Measurements from ENCODE around the gene CALHM6.

Gene CALHM6

DNA sequence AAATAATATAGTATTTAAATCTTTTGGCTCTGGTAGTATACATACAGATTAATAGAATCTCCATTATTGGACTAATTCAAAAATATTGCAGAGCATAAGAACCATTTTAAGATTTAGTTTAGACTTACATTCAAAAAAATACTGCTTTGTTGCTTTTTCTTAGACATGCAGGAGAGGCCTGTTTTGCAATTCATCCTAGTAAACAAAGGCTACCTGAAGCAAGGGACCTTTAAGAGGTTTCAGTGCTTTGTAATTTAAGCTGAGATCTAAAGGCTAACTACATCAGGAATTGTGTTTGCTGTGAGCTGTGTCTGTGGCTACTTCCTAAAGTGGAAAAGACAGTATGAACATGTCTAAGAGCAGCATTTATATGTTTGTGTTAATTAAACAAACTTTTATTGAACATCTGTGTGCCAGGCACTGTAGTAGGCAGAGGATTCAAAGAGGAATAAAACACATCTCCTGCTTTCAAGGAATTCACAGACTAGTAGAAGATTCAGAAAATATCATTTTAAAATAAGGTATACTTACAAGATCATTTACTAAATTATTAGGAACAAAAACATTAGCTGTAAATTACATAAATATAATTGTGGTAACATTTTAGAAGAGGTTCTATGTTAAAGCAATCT lies 29.1 kb upstream of the CALHM6 start:
- H3K27ac ChIP-seq (ENCODE audit: low read length): no peak overlapping the region
- no peak overlapping the region for H3K9ac ChIP-seq (ENCODE audit: low read length in 2 of 2)
- no peak overlapping the region for H3K4me3 ChIP-seq (ENCODE audit: low read length in 2 of 2)
- H3K9me3 ChIP-seq (ENCODE audit: control insufficient read depth in 2 of 2, low read length in 2 of 2): no peaks in the 10 kb centered on the region
- peaks cover 7 to 18% of the 10 kb centered on the region in 2 donors for H3K36me3 ChIP-seq (ENCODE audit: control insufficient read depth in 2 of 2, insufficient read depth in 2 of 2, low read length in 2 of 2)
- no peaks in the 10 kb centered on the region for H3K27me3 ChIP-seq (ENCODE audit: control insufficient read depth in 1 of 2, insufficient read depth in 2 of 2, low read length in 2 of 2)
- no peaks in the 10 kb centered on the region for H3K4me1 ChIP-seq (ENCODE audit: control insufficient read depth, insufficient read depth, low read length)

DNA sequence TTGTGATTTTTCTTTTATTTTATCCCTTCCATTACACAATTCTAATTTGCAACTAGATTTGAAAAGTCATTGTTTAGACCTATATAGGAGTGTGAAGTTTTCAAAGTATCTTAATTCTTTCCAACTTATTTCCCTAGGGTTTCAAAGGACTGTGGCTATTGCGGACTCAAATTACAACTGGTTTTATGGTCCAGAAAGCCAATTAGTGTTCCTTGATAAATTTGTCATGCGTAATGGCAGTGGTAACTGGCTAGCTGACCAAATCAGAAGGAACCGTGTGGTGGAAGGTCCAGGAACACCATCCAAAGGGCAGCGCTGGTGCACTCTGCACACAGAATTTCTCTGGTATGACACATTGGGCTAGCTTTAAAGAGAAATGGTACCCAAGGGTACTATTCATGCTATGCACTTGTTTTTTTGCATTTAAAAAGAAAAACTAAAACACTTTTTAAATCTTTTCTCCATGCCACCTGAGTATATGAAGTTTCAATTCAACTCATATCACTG lies 27.9 kb upstream of the CALHM6 start:
- Histone ChIP-seq H3K9ac (ENCODE audit: low read length in 2 of 2) (no peak overlapping the region), H3K36me3 (ENCODE audit: control insufficient read depth in 2 of 2, insufficient read depth in 2 of 2, low read length in 2 of 2) (peaks cover 7 to 18% of the 10 kb centered on the region in 2 donors), H3K4me1 (ENCODE audit: control insufficient read depth, insufficient read depth, low read length) (no peaks in the 10 kb centered on the region), H3K27ac (ENCODE audit: low read length) (no peak overlapping the region), H3K27me3 (ENCODE audit: control insufficient read depth in 1 of 2, insufficient read depth in 2 of 2, low read length in 2 of 2) (no peaks in the 10 kb centered on the region), H3K9me3 (ENCODE audit: control insufficient read depth in 2 of 2, low read length in 2 of 2) (no peaks in the 10 kb centered on the region), H3K4me3 (ENCODE audit: low read length in 2 of 2) (no peak overlapping the region)

DNA sequence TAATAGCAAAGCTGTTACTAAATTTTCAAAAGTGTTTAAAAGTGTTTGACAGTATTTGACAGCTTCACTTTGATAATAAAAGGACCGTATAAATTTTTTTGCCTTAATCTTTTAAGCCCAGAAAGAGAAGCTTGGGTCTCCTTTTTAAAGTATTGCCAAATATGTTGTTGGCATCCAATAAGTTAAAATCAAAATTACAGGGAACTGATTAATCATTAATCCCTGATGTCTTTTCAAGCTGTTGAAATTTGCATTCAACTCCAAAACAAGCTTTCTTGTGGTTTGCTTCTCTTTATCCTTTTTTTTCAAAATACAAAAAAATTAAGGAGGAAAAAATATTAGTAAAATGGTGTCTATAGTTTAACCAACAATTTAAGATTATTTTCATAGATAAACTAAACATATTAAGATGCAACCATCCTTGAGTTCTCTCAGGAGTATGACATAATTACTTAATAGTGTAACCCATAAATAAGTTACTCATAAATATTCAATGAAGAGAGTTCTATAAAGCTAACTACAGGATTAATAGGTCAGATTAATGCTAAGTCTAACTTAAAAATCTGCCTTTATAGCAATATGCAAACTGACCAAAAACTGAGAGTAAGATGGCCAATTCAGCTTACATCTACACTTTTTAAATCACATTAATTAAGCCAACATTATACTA lies 27.0 kb upstream of the CALHM6 start:
- no peaks in the 10 kb centered on the region for H3K27me3 ChIP-seq (ENCODE audit: control insufficient read depth in 1 of 2, insufficient read depth in 2 of 2, low read length in 2 of 2)
- H3K9ac ChIP-seq (ENCODE audit: low read length in 2 of 2): no peak overlapping the region
- H3K27ac ChIP-seq (ENCODE audit: low read length): no peak overlapping the region
- H3K4me3 ChIP-seq (ENCODE audit: low read length in 2 of 2): no peak overlapping the region
- H3K9me3 ChIP-seq (ENCODE audit: control insufficient read depth in 2 of 2, low read length in 2 of 2): no peaks in the 10 kb centered on the region
- peaks cover 5 to 15% of the 10 kb centered on the region in 2 donors for H3K36me3 ChIP-seq (ENCODE audit: control insufficient read depth in 2 of 2, insufficient read depth in 2 of 2, low read length in 2 of 2)
- H3K4me1 ChIP-seq (ENCODE audit: control insufficient read depth, insufficient read depth, low read length): no peaks in the 10 kb centered on the region

DNA sequence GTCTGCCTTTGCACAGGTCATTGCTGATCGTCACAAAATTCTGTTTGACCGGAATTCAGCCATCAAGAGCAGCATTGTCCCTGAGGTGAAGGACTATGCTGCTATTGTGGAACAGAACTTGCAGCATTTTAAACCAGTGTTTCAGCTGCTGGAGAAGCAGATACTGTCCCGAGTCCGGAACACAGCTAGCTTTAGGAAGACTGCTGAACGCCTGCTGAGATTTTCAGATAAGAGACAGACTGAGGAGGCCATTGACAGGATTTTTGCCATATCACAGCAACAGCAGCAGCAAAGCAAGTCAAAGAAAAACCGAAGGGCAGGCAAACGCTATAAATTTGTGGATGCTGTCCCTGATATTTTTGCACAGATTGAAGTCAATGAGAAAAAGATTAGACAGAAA lies 24.6 kb upstream of the CALHM6 start:
- no peaks in the 10 kb centered on the region for H3K4me1 ChIP-seq (ENCODE audit: control insufficient read depth, insufficient read depth, low read length)
- peaks cover 2 to 9% of the 10 kb centered on the region in 2 donors for H3K36me3 ChIP-seq (ENCODE audit: control insufficient read depth in 2 of 2, insufficient read depth in 2 of 2, low read length in 2 of 2)
- H3K27ac ChIP-seq (ENCODE audit: low read length): no peak overlapping the region
- no peaks in the 10 kb centered on the region for H3K9me3 ChIP-seq (ENCODE audit: control insufficient read depth in 2 of 2, low read length in 2 of 2)
- H3K27me3 ChIP-seq (ENCODE audit: control insufficient read depth in 1 of 2, insufficient read depth in 2 of 2, low read length in 2 of 2): no peaks in the 10 kb centered on the region
- no peak overlapping the region for H3K4me3 ChIP-seq (ENCODE audit: low read length in 2 of 2)
- H3K9ac ChIP-seq (ENCODE audit: low read length in 2 of 2): no peak overlapping the region

DNA sequence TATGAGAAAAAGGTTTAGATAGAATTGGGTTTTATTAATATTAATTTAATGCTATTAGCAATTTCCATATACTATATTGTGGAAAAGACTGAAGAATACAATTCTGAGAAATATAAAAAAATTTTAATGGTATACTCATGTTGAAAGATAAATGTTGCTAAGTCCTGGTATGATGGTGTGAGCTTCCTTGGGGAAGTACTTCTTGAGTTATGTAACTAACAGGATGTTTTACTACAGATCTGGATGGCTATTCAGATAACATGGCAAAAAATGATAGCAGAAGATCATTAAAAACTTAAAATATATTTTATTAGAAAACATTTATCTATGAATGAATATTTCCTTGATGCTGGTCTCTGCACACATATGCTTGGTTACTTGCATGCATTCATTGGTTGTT lies 23.5 kb upstream of the CALHM6 start:
- H3K36me3 ChIP-seq (ENCODE audit: control insufficient read depth in 2 of 2, insufficient read depth in 2 of 2, low read length in 2 of 2): peaks cover 2 to 5% of the 10 kb centered on the region in 2 donors

DNA sequence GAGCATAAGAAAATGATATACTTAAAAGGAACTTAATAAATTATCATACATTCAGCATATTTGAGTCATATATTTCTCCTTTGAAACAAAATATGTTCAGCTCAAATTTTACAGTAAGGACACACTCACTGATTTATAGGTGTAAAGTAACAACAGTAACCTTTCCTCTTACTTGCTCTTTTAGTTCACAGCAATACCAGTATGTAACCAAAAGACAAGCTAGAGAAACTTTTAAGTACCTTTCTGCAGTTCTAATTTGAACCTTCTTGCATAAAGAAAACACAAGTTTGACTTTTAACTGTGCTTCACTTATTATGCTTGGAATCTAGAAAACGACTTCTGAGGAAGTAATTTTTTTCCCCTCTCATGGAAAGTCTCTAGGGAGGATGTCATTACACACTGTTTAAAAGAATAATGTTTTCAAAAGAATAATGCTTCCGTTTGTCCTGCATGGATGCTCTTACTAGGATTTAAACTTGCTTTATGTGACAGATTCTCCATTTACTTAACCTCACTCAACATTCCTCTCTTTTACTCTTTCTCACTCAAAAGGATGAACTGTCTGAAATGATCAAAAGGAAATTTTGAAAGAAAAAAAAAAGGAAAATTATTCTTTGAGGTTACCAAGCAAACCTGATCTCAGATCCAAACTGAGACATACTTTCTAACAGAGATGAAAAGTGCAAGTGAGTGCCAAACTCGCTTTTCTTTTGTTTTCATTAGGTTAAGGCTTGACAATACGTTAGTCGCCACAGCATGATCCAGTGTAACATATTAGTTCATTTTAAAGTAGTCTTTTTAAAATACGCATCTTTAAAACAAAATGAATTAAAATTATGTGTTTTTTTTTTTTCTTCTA lies 22.4 kb upstream of the CALHM6 start:
- Histone ChIP-seq H3K27me3 (ENCODE audit: control insufficient read depth in 1 of 2, insufficient read depth in 2 of 2, low read length in 2 of 2) (no peaks in the 10 kb centered on the region), H3K4me3 (ENCODE audit: low read length in 2 of 2) (no peak overlapping the region), H3K36me3 (ENCODE audit: control insufficient read depth in 2 of 2, insufficient read depth in 2 of 2, low read length in 2 of 2) (peaks cover 0 to 2% of the 10 kb centered on the region in 2 donors), H3K9ac (ENCODE audit: low read length in 2 of 2) (no peak overlapping the region), H3K27ac (ENCODE audit: low read length) (no peak overlapping the region), H3K4me1 (ENCODE audit: control insufficient read depth, insufficient read depth, low read length) (no peaks in the 10 kb centered on the region), H3K9me3 (ENCODE audit: control insufficient read depth in 2 of 2, low read length in 2 of 2) (no peaks in the 10 kb centered on the region)

More for the DNA sequence above, 23.5 kb upstream of the CALHM6 start:
- Histone ChIP-seq H3K27me3 (ENCODE audit: control insufficient read depth in 1 of 2, insufficient read depth in 2 of 2, low read length in 2 of 2) (no peaks in the 10 kb centered on the region), H3K9me3 (ENCODE audit: control insufficient read depth in 2 of 2, low read length in 2 of 2) (no peaks in the 10 kb centered on the region), H3K4me3 (ENCODE audit: low read length in 2 of 2) (no peak overlapping the region), H3K9ac (ENCODE audit: low read length in 2 of 2) (no peak overlapping the region), H3K4me1 (ENCODE audit: control insufficient read depth, insufficient read depth, low read length) (no peaks in the 10 kb centered on the region), H3K27ac (ENCODE audit: low read length) (no peak overlapping the region)

DNA sequence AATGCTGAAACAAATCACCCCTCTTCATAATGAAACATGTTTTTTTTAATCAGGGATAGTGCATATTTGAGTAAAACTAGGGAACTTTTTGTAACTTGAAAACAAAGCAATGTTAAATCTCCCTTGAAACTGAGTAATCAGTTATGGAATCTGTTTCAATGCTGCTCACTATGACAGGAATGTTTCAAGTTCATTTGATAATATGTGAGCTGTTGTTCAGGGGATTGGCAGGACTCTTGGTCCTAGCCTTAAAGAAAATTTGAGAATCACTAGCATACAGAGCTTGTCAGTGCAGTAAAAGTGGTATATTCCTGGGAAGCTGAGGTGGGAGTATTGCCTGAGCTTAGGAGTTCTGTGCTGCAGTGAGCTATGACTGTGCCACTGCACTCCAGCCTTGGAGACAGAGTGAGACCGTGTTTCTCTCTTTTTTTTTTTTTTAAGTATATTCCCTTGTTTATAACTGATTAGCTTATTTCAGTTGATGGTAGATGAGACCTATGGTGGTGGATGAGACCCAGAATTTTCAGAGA lies 21.6 kb upstream of the CALHM6 start:
- H3K9ac ChIP-seq (ENCODE audit: low read length in 2 of 2): no peak overlapping the region
- no peaks in the 10 kb centered on the region for H3K4me1 ChIP-seq (ENCODE audit: control insufficient read depth, insufficient read depth, low read length)
- H3K4me3 ChIP-seq (ENCODE audit: low read length in 2 of 2): no peak overlapping the region
- no peak overlapping the region for H3K27ac ChIP-seq (ENCODE audit: low read length)
- H3K36me3 ChIP-seq (ENCODE audit: control insufficient read depth in 2 of 2, insufficient read depth in 2 of 2, low read length in 2 of 2): peaks cover 0 to 2% of the 10 kb centered on the region in 2 donors
- H3K27me3 ChIP-seq (ENCODE audit: control insufficient read depth in 1 of 2, insufficient read depth in 2 of 2, low read length in 2 of 2): no peaks in the 10 kb centered on the region
- no peaks in the 10 kb centered on the region for H3K9me3 ChIP-seq (ENCODE audit: control insufficient read depth in 2 of 2, low read length in 2 of 2)

DNA sequence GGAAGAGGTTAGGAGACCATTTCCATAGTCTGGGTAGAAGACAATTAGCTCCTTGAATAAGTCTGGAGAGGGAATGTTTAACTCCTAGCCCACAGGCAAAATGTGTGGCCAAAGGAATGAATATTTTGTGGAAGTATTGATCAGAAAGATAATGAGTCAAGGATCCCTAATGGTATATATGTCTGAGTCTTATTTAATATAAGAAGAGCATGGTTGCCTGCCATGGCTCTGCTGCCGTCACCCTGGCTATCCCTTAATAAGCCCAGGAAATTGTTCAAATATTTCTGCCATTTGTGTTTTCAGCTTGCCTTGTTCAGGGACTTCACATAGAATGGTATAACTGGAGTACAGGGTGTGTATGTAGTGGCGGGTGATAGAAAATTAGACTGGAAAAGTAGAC lies 18.1 kb upstream of the CALHM6 start:
- H3K27me3 ChIP-seq (ENCODE audit: control insufficient read depth in 1 of 2, insufficient read depth in 2 of 2, low read length in 2 of 2): no peaks in the 10 kb centered on the region
- H3K4me3 ChIP-seq (ENCODE audit: low read length in 2 of 2): no peak overlapping the region
- H3K9me3 ChIP-seq (ENCODE audit: control insufficient read depth in 2 of 2, low read length in 2 of 2): no peaks in the 10 kb centered on the region
- H3K36me3 ChIP-seq (ENCODE audit: control insufficient read depth in 2 of 2, insufficient read depth in 2 of 2, low read length in 2 of 2): no peaks in the 10 kb centered on the region
- H3K9ac ChIP-seq (ENCODE audit: low read length in 2 of 2): no peak overlapping the region
- H3K4me1 ChIP-seq (ENCODE audit: control insufficient read depth, insufficient read depth, low read length): no peaks in the 10 kb centered on the region
- no peak overlapping the region for H3K27ac ChIP-seq (ENCODE audit: low read length)

DNA sequence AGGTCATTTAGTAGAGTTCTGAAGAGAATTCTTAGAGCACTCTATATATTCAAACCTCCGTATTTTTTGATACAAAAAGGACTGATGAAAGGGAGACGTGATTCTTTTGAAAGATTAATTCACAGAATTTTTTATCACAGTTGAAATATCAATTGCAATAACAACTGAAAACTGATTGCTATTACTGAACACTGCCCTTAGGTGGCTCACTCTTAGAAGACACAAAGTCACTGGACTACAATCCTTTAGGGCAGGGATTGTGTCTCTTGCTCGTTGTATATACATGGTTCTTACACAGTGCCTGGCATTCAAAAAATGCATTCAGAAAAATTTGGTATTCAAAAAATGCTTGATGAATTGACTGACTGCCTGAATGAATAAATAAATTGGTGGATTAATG lies 17.1 kb upstream of the CALHM6 start:
- H3K9me3 ChIP-seq (ENCODE audit: control insufficient read depth in 2 of 2, low read length in 2 of 2): no peaks in the 10 kb centered on the region
- no peak overlapping the region for H3K4me3 ChIP-seq (ENCODE audit: low read length in 2 of 2)

DNA sequence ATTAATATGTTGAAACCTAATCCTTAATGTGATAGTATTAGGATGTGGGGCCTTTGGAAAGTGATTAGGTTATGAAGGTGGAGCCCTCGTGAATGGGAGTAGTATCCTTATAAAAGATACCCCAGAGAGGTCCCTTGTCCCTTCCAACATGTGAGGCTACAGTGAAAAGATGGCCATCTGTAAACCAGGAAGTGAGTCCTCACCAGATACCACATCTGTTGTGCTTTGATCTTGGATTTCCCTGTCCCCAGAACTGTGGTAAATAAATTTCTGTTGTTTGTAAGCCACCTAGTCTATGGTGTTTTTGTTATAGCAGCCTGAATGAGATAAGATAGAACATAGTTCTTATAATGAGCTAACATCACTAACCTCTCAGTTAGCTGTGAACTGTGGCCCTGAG lies 16.6 kb upstream of the CALHM6 start:
- no peak overlapping the region for H3K4me3 ChIP-seq (ENCODE audit: low read length in 2 of 2)
- H3K36me3 ChIP-seq (ENCODE audit: control insufficient read depth in 2 of 2, insufficient read depth in 2 of 2, low read length in 2 of 2): no peaks in the 10 kb centered on the region
- no peak overlapping the region for H3K27ac ChIP-seq (ENCODE audit: low read length)
- no peaks in the 10 kb centered on the region for H3K4me1 ChIP-seq (ENCODE audit: control insufficient read depth, insufficient read depth, low read length)
- H3K9me3 ChIP-seq (ENCODE audit: control insufficient read depth in 2 of 2, low read length in 2 of 2): no peaks in the 10 kb centered on the region
- no peaks in the 10 kb centered on the region for H3K27me3 ChIP-seq (ENCODE audit: control insufficient read depth in 1 of 2, insufficient read depth in 2 of 2, low read length in 2 of 2)
- H3K9ac ChIP-seq (ENCODE audit: low read length in 2 of 2): no peak overlapping the region

More for the DNA sequence above, 17.1 kb upstream of the CALHM6 start:
- no peaks in the 10 kb centered on the region for H3K4me1 ChIP-seq (ENCODE audit: control insufficient read depth, insufficient read depth, low read length)
- H3K36me3 ChIP-seq (ENCODE audit: control insufficient read depth in 2 of 2, insufficient read depth in 2 of 2, low read length in 2 of 2): no peaks in the 10 kb centered on the region
- no peak overlapping the region for H3K27ac ChIP-seq (ENCODE audit: low read length)
- H3K9ac ChIP-seq (ENCODE audit: low read length in 2 of 2): no peak overlapping the region
- H3K27me3 ChIP-seq (ENCODE audit: control insufficient read depth in 1 of 2, insufficient read depth in 2 of 2, low read length in 2 of 2): no peaks in the 10 kb centered on the region
